HG03442 (cell line): Measurements from ENCODE around the gene RBM46.
"Not testable (repeated sequence)": the region's sequence is repeated elsewhere in the genome, so short reads cannot be mapped to it uniquely, and the experiment has no call there.

Experiments used
- ATAC-seq: cut with Tn5 transposase; IDR thresholded peaks from one replicate; pipeline ENCODE4 v1.9.1; 2021; ENCODE audit warnings: mild to moderate bottlenecking, moderate library complexity; ENCODE audit not compliant: unreplicated experiment

Gene RBM46

GRCh38 chr4:154836513-154836912, 55.4 kb downstream of the RBM46 start:
- no peak for ATAC-seq

- ATAC-seq: no peak
These were observed 57.1 kb downstream of the RBM46 start for GRCh38 chr4:154838155-154838554.

GRCh38 chr4:154838694-154839093, 57.6 kb downstream of the RBM46 start:
- no peak for ATAC-seq

GRCh38 chr4:154854362-154854761, 73.3 kb downstream of the RBM46 start:
- ATAC-seq: peak; percentile 40

- no peak for ATAC-seq
These were observed 77.1 kb downstream of the RBM46 start for GRCh38 chr4:154858166-154858565.

- no peak for ATAC-seq
These were observed 87.5 kb downstream of the RBM46 start for GRCh38 chr4:154868414-154869194.

DNA sequence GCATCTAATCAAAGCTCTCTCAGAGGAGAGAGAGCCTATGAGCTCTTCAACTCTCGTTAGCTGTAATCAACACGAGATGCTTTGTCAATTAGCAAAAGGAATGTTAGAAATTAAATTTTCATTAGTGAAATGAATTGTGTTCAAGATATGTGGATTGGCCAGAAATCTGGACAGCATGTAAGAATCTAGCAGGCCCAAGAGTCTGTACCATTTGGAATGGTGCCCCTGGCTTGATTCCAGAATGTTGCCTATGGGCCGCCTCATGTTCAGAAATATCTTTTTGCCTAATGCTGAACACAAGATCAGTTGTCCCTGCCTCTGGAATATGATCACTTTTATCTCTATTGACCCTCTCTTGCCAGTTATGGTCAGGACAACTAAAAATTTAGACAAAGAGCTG, 88.2 kb downstream of the RBM46 start:
- ATAC-seq: no peak

GRCh38 chr4:154872198-154872597, 91.1 kb downstream of the RBM46 start:
- ATAC-seq: no peak

- ATAC-seq: not testable (repeated sequence)
These were observed 93.0 kb downstream of the RBM46 start for GRCh38 chr4:154874049-154874448.

DNA sequence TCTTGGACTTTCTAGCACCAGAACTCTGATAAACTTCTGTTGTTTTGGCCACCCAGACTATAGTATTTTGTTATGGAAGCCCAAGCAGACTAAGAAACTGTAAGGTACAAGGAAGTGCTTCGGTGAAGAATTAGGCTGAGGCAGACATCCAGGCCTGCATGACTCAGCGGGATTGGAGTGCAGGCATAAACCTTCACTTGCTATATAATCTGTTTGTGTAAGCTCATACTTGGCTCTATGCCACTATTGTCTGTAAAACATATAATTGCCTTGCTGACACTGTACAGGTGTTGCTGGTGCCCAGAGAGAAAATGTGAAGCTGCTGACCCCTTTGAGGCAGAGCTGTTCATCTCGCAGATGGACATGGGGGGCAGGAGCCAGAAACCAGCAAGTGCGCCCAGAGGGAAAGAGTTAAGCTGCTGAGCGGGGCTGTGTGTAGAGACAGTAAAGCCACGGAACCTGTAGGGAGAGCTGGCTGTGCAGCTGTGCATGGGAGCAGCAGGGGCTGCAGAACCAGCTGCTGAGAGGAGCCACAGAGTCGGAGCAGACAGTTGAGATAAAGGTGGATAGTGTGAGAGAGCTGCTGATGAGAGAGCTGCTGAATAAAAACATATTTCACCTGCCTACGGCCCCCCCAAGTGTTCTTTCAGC, 96.2 kb downstream of the RBM46 start:
- no peak for ATAC-seq
